GM12878 (cell line): Measurements from ENCODE around the gene ANKDD1B. TPM values are rescaled to one million over a fixed set of nuclear protein-coding genes. Genes with fewer than 3 reads are reported as not detected.

Experiments
- ATAC-seq: fragments of 200-7000 bp; cut with Tn5 transposase; 3 replicates; pipeline ENCODE4 v1.9.1; 2020; ENCODE audit warnings: mild to moderate bottlenecking, moderate library complexity
- BruUV-seq: library from RNA; stranded (reverse); fragments of 400-500 nt; replicated peaks from 2 replicates; lab custom pipeline; 2021; lab: Mats Ljungman, UMichigan
- CTCF ChIA-PET: fragments of 300-600 bp; sonication (Branson Sonifier 250); formaldehyde crosslinking; extraction: SDS; loops from one replicate; lab custom pipeline; 2021; ENCODE audit warnings: inconsistent platforms; lab: Yijun Ruan, JAX
- POLR2A ChIA-PET: fragments of 350-600 bp; formaldehyde crosslinking; extraction: SDS; loops from one replicate; lab custom pipeline; 2021; ENCODE audit warnings: inconsistent platforms; lab: Charles Lee
- RAD21 ChIA-PET: fragments of 300-600 bp; sonication (Branson Sonifier 250); formaldehyde crosslinking; loops from one replicate; lab custom pipeline; 2023; ENCODE audit warnings: antibody characterized with exemption; ENCODE audit not compliant: unreplicated experiment; lab: Charles Lee
- SMC1A ChIA-PET: fragments of 300-600 bp; sonication (Branson Sonifier 250); formaldehyde crosslinking; loops from one replicate; lab custom pipeline; 2023; ENCODE audit not compliant: unreplicated experiment, uncharacterized antibody; lab: Charles Lee
- DNase-seq: peaks from one replicate; pipeline ENCODE4 v3.0.0-alpha.2; 2011; ENCODE audit warnings: low read depth, low spot score
- FAIRE-seq: peaks from 3 replicates; lab custom pipeline; 2011; peaks lifted over from hg19 to GRCh38; lab: Jason Lieb, UNC
- H2AFZ ChIP-seq: 2 replicates; pipeline ENCODE4 v1.6.0; 2011; ENCODE audit warnings: low read depth, low read length, control low read depth; ENCODE audit not compliant: control insufficient read depth
- H3K27ac ChIP-seq: 2 replicates; pipeline ENCODE4 v1.5.1; 2011; ENCODE audit warnings: control low read depth; ENCODE audit not compliant: control insufficient read depth, insufficient read depth
- H3K27me3 ChIP-seq, 2 experiments: replicated peaks in 1 of 2; 2 replicates each; pipeline versions ENCODE4 v1.6.0 to v1.6.1; 2011; ENCODE audit warnings: low read length in 1 of 2; ENCODE audit not compliant: control insufficient read depth in 2 of 2, insufficient read depth in 2 of 2
- H3K36me3 ChIP-seq, 2 experiments: 2 replicates each; pipeline ENCODE4 v1.5.1; 2011; ENCODE audit warnings: low read length in 1 of 2; ENCODE audit not compliant: control insufficient read depth in 2 of 2, insufficient read depth in 2 of 2
- H3K4me1 ChIP-seq: 2 replicates; pipeline ENCODE4 v1.6.1; 2011; ENCODE audit warnings: mild to moderate bottlenecking, low read length, moderate library complexity, mixed read lengths; ENCODE audit not compliant: control insufficient read depth, insufficient read depth
- H3K4me2 ChIP-seq: 2 replicates; pipeline ENCODE4 v1.6.0; 2011; ENCODE audit warnings: control low read depth; ENCODE audit not compliant: control insufficient read depth, insufficient read depth
- H3K4me3 ChIP-seq: fragments of 200-600 bp; sonication (generic); 2 replicates; pipeline ENCODE4 v1.5.1; 2016
- H3K79me2 ChIP-seq: 2 replicates; pipeline ENCODE4 v1.6.0; 2011; ENCODE audit warnings: low read length; ENCODE audit not compliant: control insufficient read depth, insufficient read depth
- H3K9ac ChIP-seq: 2 replicates; pipeline ENCODE4 v1.8.0; 2011; ENCODE audit warnings: low read length, control low read depth, mixed read lengths; ENCODE audit not compliant: control insufficient read depth, insufficient read depth
- H3K9me3 ChIP-seq: replicated peaks from 3 replicates; pipeline ENCODE4 v1.5.1; 2011; ENCODE audit warnings: mild to moderate bottlenecking, low read length; ENCODE audit not compliant: control insufficient read depth, insufficient read depth
- H4K20me1 ChIP-seq: 2 replicates; pipeline ENCODE4 v1.6.0; 2011; ENCODE audit not compliant: control insufficient read depth, insufficient read depth
- IKZF2 ChIP-seq, 2 experiments: fragments of 450-650 bp; IDR thresholded peaks; 2 replicates each; pipeline ENCODE4 v1.6.1; 2017; ENCODE audit warnings: mild to moderate bottlenecking in 2 of 2, moderate library complexity in 2 of 2
- NRF1 ChIP-seq: conservative IDR thresholded peaks from 2 replicates; pipeline ENCODE4 v1.6.1; 2011; ENCODE audit warnings: mild to moderate bottlenecking, low read depth, low read length, improper control_type of control experiment
- POLR2A ChIP-seq: IDR thresholded peaks from 2 replicates; pipeline ENCODE4 v1.6.1; 2011; ENCODE audit warnings: low read depth, mild to moderate bottlenecking, low read length
- SIN3A ChIP-seq: IDR thresholded peaks from 2 replicates; pipeline ENCODE4 v1.6.1; 2012; ENCODE audit warnings: low read depth, low read length, improper control_type of control experiment
- whole genome bisulfite sequencing: methylation state at CpG from one replicate; pipeline ENCODE4 v1.1.6; 2016; ENCODE audit warnings: low lambda C conversion rate; ENCODE audit not compliant: insufficient replicate concordance, insufficient coverage; ENCODE audit errors: missing lambda C conversion rate; 5-methylcytosine and 5-hydroxymethylcytosine counted together
- in situ Hi-C: fragments of 300-500 bp; cut with MboI; formaldehyde crosslinking; loops from 9 replicates; pipeline ENCODE4 v1.14.3; 2018; ENCODE audit warnings: mixed read lengths
- intact Hi-C: fragments of 100-400 bp; cut with micrococcal nuclease; formaldehyde crosslinking; loops from one replicate; pipeline ENCODE4 v1.14.2; 2022; ENCODE audit not compliant: unreplicated experiment
- polyA plus RNA-seq, 11 experiments: library from polyadenylated mRNA; depleted of rRNA in 4 of 11; unstranded in 6 of 11; stranded (reverse) in 5 of 11; fragments of >200 nt; fragmentation: Nextera tagmentation in 4 of 11; fragmentation: Illumina TruSeq in 1 of 11; extraction: Ambion mirVana in 4 of 11; extraction: Trizol in 1 of 11; gene quantifications; 1 replicate in 1 of 11; 2 replicates in 10 of 11; pipeline versions ENCODE4 v1.2.1 to v1.2.3, GENCODE V29; 2011 to 2016; ENCODE audit warnings: inconsistent platforms in 2 of 11, missing spikeins in 2 of 11, low read depth in 1 of 11
- total RNA-seq, 4 experiments: library from RNA; depleted of rRNA in 3 of 4; stranded (reverse); fragments of >200 nt in 3 of 4; fragmentation: Illumina TruSeq in 1 of 4; extraction: Trizol in 1 of 4; gene quantifications; 2 replicates each; pipeline versions ENCODE4 v1.2.1 to v1.2.3, GENCODE V29; 2013 to 2021
- TF ChIP-seq, protein P1 (sequence below): fragments of 450-650 bp; IDR thresholded peaks from 2 replicates; pipeline ENCODE4 v1.6.1; 2017; ENCODE audit warnings: mild to moderate bottlenecking, moderate library complexity
- TF ChIP-seq, protein P2 (sequence below): fragments of 450-650 bp; IDR thresholded peaks from 2 replicates; pipeline ENCODE4 v1.6.1; 2017; ENCODE audit warnings: mild to moderate bottlenecking
- TF ChIP-seq, protein P3 (sequence below): IDR thresholded peaks from 2 replicates; pipeline ENCODE4 v1.6.1; 2012; ENCODE audit warnings: low read depth, low read length, improper control_type of control experiment

ANKDD1B gene
- total and polyA plus RNA-seq, 10 of the 15 experiments (the other 5 are each of a cell fraction or from before 2014, with no cell fraction given) = 0.34 to 2.4 (median 0.80) TPM

DNA sequence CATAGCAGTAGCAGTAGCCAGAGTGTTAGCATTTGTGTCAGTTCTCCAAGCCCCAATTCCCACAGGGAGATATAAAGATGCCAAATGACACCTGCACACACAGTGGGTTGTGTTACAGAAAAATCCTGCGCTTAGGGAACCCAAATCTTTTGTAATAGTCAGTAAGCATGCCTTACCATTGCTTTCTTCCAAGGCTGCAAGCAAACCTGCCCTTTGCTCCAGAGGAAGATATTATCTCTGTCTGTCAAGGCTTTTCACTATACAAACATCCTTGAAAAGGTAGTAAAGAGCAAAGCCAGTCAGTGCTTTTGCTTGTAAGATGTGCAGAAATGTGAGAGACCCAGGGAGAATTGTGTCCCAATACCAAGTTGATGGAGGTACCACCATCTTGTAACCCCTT lies 2.9 kb downstream of the ANKDD1B start:
- ATAC-seq (no peak), DNase-seq (no peak)
- H3K27me3 ChIP-seq = no peaks in the 10 kb centered on the region
- 29% methylated on average over 1 of the region's 1 CpG for WGBS
- H3K4me1 ChIP-seq = no peaks in the 10 kb centered on the region
- no peaks in the 10 kb centered on the region for H3K9me3 ChIP-seq
- POLR2A ChIA-PET = no interaction called here
- SMC1A ChIA-PET = interaction anchor here (1.3 kb wide), 1 partner anchor 13 kb away, joined by 4 read pairs; no protein-coding TSS in a partner anchor
- H3K4me3 ChIP-seq = no peak overlapping the region
- H3K27ac ChIP-seq = no peak overlapping the region
- CTCF ChIA-PET = no interaction called here
- RAD21 ChIA-PET = no interaction called here
- no peak for TF ChIP-seq NRF1
- TF ChIP-seq, protein P1, sequence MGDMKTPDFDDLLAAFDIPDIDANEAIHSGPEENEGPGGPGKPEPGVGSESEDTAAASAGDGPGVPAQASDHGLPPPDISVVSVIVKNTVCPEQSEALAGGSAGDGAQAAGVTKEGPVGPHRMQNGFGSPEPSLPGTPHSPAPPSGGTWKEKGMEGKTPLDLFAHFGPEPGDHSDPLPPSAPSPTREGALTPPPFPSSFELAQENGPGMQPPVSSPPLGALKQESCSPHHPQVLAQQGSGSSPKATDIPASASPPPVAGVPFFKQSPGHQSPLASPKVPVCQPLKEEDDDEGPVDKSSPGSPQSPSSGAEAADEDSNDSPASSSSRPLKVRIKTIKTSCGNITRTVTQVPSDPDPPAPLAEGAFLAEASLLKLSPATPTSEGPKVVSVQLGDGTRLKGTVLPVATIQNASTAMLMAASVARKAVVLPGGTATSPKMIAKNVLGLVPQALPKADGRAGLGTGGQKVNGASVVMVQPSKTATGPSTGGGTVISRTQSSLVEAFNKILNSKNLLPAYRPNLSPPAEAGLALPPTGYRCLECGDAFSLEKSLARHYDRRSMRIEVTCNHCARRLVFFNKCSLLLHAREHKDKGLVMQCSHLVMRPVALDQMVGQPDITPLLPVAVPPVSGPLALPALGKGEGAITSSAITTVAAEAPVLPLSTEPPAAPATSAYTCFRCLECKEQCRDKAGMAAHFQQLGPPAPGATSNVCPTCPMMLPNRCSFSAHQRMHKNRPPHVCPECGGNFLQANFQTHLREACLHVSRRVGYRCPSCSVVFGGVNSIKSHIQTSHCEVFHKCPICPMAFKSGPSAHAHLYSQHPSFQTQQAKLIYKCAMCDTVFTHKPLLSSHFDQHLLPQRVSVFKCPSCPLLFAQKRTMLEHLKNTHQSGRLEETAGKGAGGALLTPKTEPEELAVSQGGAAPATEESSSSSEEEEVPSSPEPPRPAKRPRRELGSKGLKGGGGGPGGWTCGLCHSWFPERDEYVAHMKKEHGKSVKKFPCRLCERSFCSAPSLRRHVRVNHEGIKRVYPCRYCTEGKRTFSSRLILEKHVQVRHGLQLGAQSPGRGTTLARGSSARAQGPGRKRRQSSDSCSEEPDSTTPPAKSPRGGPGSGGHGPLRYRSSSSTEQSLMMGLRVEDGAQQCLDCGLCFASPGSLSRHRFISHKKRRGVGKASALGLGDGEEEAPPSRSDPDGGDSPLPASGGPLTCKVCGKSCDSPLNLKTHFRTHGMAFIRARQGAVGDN = no peak
- no peak for TF ChIP-seq SIN3A
- TF ChIP-seq IKZF2 (IDR thresholded peaks at IDR 0.05) = no peak
- TF ChIP-seq, protein P2, sequence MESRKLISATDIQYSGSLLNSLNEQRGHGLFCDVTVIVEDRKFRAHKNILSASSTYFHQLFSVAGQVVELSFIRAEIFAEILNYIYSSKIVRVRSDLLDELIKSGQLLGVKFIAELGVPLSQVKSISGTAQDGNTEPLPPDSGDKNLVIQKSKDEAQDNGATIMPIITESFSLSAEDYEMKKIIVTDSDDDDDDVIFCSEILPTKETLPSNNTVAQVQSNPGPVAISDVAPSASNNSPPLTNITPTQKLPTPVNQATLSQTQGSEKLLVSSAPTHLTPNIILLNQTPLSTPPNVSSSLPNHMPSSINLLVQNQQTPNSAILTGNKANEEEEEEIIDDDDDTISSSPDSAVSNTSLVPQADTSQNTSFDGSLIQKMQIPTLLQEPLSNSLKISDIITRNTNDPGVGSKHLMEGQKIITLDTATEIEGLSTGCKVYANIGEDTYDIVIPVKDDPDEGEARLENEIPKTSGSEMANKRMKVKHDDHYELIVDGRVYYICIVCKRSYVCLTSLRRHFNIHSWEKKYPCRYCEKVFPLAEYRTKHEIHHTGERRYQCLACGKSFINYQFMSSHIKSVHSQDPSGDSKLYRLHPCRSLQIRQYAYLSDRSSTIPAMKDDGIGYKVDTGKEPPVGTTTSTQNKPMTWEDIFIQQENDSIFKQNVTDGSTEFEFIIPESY = no peak
- no peak for TF ChIP-seq POLR2A
- TF ChIP-seq, protein P3, sequence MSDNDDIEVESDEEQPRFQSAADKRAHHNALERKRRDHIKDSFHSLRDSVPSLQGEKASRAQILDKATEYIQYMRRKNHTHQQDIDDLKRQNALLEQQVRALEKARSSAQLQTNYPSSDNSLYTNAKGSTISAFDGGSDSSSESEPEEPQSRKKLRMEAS = no peak
- TF ChIP-seq, all 136 proteins: peak for 0
- Histone ChIP-seq H3K4me2 (no peak overlapping the region), H3K36me3 (no peaks in the 10 kb centered on the region), H4K20me1 (no peaks in the 10 kb centered on the region), H3K79me2 (no peaks in the 10 kb centered on the region), H2AFZ (no peak overlapping the region), H3K9ac (no peak overlapping the region)
- intact Hi-C loops = loop anchor here (1.0 kb wide), 1 partner anchor 39 kb away; no protein-coding TSS in a partner anchor
- in situ Hi-C loops = no loop called here
- no peak for FAIRE-seq
- BruUV-seq = no TSS peak
